GM18861 (cell line): Measurements from ENCODE around the gene USP40.
"Not testable (repeated sequence)": the region's sequence is repeated elsewhere in the genome, so short reads cannot be mapped to it uniquely, and the experiment has no call there.

Experiments
- ATAC-seq: cut with Tn5 transposase; IDR thresholded peaks from one replicate; pipeline ENCODE4 v1.9.1; 2021; ENCODE audit not compliant: unreplicated experiment

The USP40 gene

GRCh38 chr2:233566141-233566956 lies at the start of gene USP40:
TSS of gene USP40 (minus strand) at chr2:233566782. CDS start at chr2:233565554, 1,228 bp downstream.
- ATAC-seq = peak; percentile 70

- ATAC-seq = no peak
Measured at GRCh38 chr2:233611284-233611683, 44.7 kb upstream of the USP40 start.

GRCh38 chr2:233605680-233606079 lies 39.1 kb upstream of the USP40 start:
- ATAC-seq = no peak

GRCh38 chr2:233604826-233605225 lies 38.2 kb upstream of the USP40 start:
- ATAC-seq = no peak

- no peak for ATAC-seq
Measured at GRCh38 chr2:233603520-233603919, 36.9 kb upstream of the USP40 start.

GRCh38 chr2:233602076-233602475 lies 35.5 kb upstream of the USP40 start:
- ATAC-seq = no peak

GRCh38 chr2:233600386-233600785 lies 33.8 kb upstream of the USP40 start:
- no peak for ATAC-seq

- ATAC-seq = no peak
Measured at GRCh38 chr2:233598952-233599351, 32.4 kb upstream of the USP40 start.

- no peak for ATAC-seq
Measured at GRCh38 chr2:233597522-233597921, 30.9 kb upstream of the USP40 start.

GRCh38 chr2:233593201-233593600 lies 26.6 kb upstream of the USP40 start:
- peak; percentile 74 for ATAC-seq

- not testable (repeated sequence) for ATAC-seq
Measured at GRCh38 chr2:233592706-233593105, 26.1 kb upstream of the USP40 start.

GRCh38 chr2:233588400-233588799 lies 21.8 kb upstream of the USP40 start:
- no peak for ATAC-seq

- no peak for ATAC-seq
Measured at GRCh38 chr2:233584210-233584609, 17.6 kb upstream of the USP40 start.

- not testable (repeated sequence) for ATAC-seq
Measured at GRCh38 chr2:233583217-233583965, 16.8 kb upstream of the USP40 start.

GRCh38 chr2:233577341-233577740 lies 10.8 kb upstream of the USP40 start:
- ATAC-seq = not testable (repeated sequence)

- ATAC-seq = no peak
Measured at GRCh38 chr2:233572468-233572867, 5.9 kb upstream of the USP40 start.

- no peak for ATAC-seq
Measured at GRCh38 chr2:233571462-233571861, 4.9 kb upstream of the USP40 start.

- no peak for ATAC-seq
Measured at GRCh38 chr2:233571001-233571400, 4.4 kb upstream of the USP40 start.

GRCh38 chr2:233565685-233566140 lies 869 bp downstream of the USP40 start:
- peak; percentile 39 for ATAC-seq

- ATAC-seq = no peak
Measured at GRCh38 chr2:233563663-233564430, 2.7 kb downstream of the USP40 start.
